Peyer's patch (tissue), 4 donors: Measurements from ENCODE around the gene CD302. TPM values are rescaled to one million over a fixed set of nuclear protein-coding genes. Genes with fewer than 3 reads are reported as not detected.
"Not testable (repeated sequence)": the region's sequence is repeated elsewhere in the genome, so short reads cannot be mapped to it uniquely, and the experiment has no call there.

Experiments used
- DNase-seq, 3 donors: peaks; one replicate each; pipeline ENCODE4 v3.0.0-alpha.2; 2017 to 2019
- H3K27ac ChIP-seq, 4 donors: fragments of 200-600 bp; sonication (generic); one replicate each; pipeline ENCODE4 v1.5.1; 2016 to 2019
- H3K27me3 ChIP-seq, 2 donors: fragments of 200-600 bp; sonication (generic); one replicate each; pipeline ENCODE4 v1.5.1; 2019
- H3K36me3 ChIP-seq, 3 donors: fragments of 200-600 bp; sonication (generic); one replicate each; pipeline ENCODE4 v1.5.1; 2016 to 2019
- H3K4me1 ChIP-seq, 4 donors: fragments of 200-600 bp; sonication (generic); one replicate each; pipeline ENCODE4 v1.5.1; 2016 to 2019
- H3K4me3 ChIP-seq, 4 donors: fragments of 200-600 bp; sonication (generic); 1 replicate in 3 of 4; 2 replicates in 1 of 4; pipeline ENCODE4 v1.5.1; 2016 to 2019; ENCODE audit warnings: mild to moderate bottlenecking in 1 of 4
- H3K9me3 ChIP-seq, 4 donors: fragments of 200-600 bp; sonication (generic); one replicate each; pipeline ENCODE4 v1.5.1; 2016 to 2019; ENCODE audit warnings: mild to moderate bottlenecking in 1 of 4
- CTCF ChIP-seq, 6 experiments: fragments of 450-650 bp in 4 of 6; fragments of 200-600 bp in 2 of 6; sonication (generic) in 1 of 6; IDR thresholded peaks; one replicate each; pipeline ENCODE4 v1.5.1; 2017 to 2019; ENCODE audit warnings: antibody characterized with exemption in 6 of 6, mild to moderate bottlenecking in 3 of 6, moderate library complexity in 1 of 6
- POLR2A ChIP-seq, 2 donors: fragments of 450-650 bp; IDR thresholded peaks; one replicate each; pipeline ENCODE4 v1.5.1; 2017; ENCODE audit warnings: antibody characterized with exemption in 2 of 2, mild to moderate bottlenecking in 2 of 2, moderate library complexity in 2 of 2
- total RNA-seq, 4 donors: library from RNA; depleted of rRNA; stranded (reverse); fragments of >200 nt; gene quantifications; one replicate each; pipeline ENCODE4 v1.1.0, GENCODE V29; 2016

CD302 gene
- total RNA-seq, 4 donors from 2014 or later: 17.9 to 38.0 (median 30.1) TPM

GRCh38 chr2:159785195-159785594 is 12.8 kb downstream of the CD302 start:
- H3K4me1 ChIP-seq: no peaks in the 10 kb centered on the region
- H3K27me3 ChIP-seq: no peaks in the 10 kb centered on the region
- no peak for DNase-seq
- no peaks in the 10 kb centered on the region for H3K9me3 ChIP-seq
- H3K4me3 ChIP-seq: no peak overlapping the region
- no peak for TF ChIP-seq POLR2A (IDR thresholded peaks at IDR 0.05)
- TF ChIP-seq CTCF (IDR thresholded peaks at IDR 0.05): no peak
- no peak overlapping the region for H3K27ac ChIP-seq
- H3K36me3 ChIP-seq: no peaks in the 10 kb centered on the region

- H3K4me3 ChIP-seq, H3K27me3 ChIP-seq, H3K27ac ChIP-seq, H3K36me3 ChIP-seq, H3K9me3 ChIP-seq, H3K4me1 ChIP-seq, DNase-seq: not testable (repeated sequence)
These were observed 13.3 kb downstream of the CD302 start for GRCh38 chr2:159784744-159785143.

- no peak overlapping the region for H3K27ac ChIP-seq
- no peak for TF ChIP-seq POLR2A (IDR thresholded peaks at IDR 0.05)
- no peak for TF ChIP-seq CTCF (IDR thresholded peaks at IDR 0.05)
- H3K4me1 ChIP-seq: no peaks in the 10 kb centered on the region
- no peaks in the 10 kb centered on the region for H3K27me3 ChIP-seq
- H3K36me3 ChIP-seq: no peaks in the 10 kb centered on the region
- DNase-seq: no peak
- no peaks in the 10 kb centered on the region for H3K9me3 ChIP-seq
- no peak overlapping the region for H3K4me3 ChIP-seq
These were observed 14.5 kb downstream of the CD302 start for GRCh38 chr2:159783556-159783955.

GRCh38 chr2:159776321-159776720 is 21.7 kb downstream of the CD302 start:
- no peaks in the 10 kb centered on the region for H3K4me1 ChIP-seq
- no peak overlapping the region for H3K27ac ChIP-seq
- TF ChIP-seq CTCF (IDR thresholded peaks at IDR 0.05) (peak in 1 of 6 experiments; percentile 15), POLR2A (IDR thresholded peaks at IDR 0.05) (no peak)
- H3K36me3 ChIP-seq: peaks cover 0 to 5% (median 0%) of the 10 kb centered on the region in 3 donors
- no peaks in the 10 kb centered on the region for H3K9me3 ChIP-seq
- no peak for DNase-seq
- H3K4me3 ChIP-seq: no peak overlapping the region
- H3K27me3 ChIP-seq: no peaks in the 10 kb centered on the region

GRCh38 chr2:159775021-159775420 is 23.0 kb downstream of the CD302 start:
- H3K27ac ChIP-seq: no peak overlapping the region
- no peak overlapping the region for H3K4me3 ChIP-seq
- no peaks in the 10 kb centered on the region for H3K27me3 ChIP-seq
- peaks cover 0 to 7% (median 0%) of the 10 kb centered on the region in 3 donors for H3K36me3 ChIP-seq
- no peak for TF ChIP-seq CTCF (IDR thresholded peaks at IDR 0.05)
- no peak for DNase-seq
- no peaks in the 10 kb centered on the region for H3K4me1 ChIP-seq
- no peaks in the 10 kb centered on the region for H3K9me3 ChIP-seq

- H3K4me1 ChIP-seq: no peaks in the 10 kb centered on the region
- DNase-seq: no peak
- no peak overlapping the region for H3K4me3 ChIP-seq
- no peaks in the 10 kb centered on the region for H3K9me3 ChIP-seq
- no peak overlapping the region for H3K27ac ChIP-seq
- H3K36me3 ChIP-seq: peaks cover 0 to 9% (median 0%) of the 10 kb centered on the region in 3 donors
- H3K27me3 ChIP-seq: no peaks in the 10 kb centered on the region
- TF ChIP-seq CTCF (IDR thresholded peaks at IDR 0.05) (no peak), POLR2A (IDR thresholded peaks at IDR 0.05) (no peak)
These were observed 23.5 kb downstream of the CD302 start for GRCh38 chr2:159774370-159774990.
